ENCODE data around the gene RAB9B. TPM values are rescaled to one million over a fixed set of nuclear protein-coding genes. Genes with fewer than 3 reads are reported as not detected.

RAB9B gene
- total and polyA plus RNA-seq, 2 donors (not counting 1 experiment from before 2014, with no cell fraction given), result 0.43 to 0.44 TPM

GRCh38 chrX:103861200-103861599 lies 29.1 kb upstream of the RAB9B start:
- Histone ChIP-seq H3K27me3 (replicated peaks in 1 of 4; ENCODE audit: control extremely low read depth in 1 of 4, control insufficient read depth in 3 of 4, insufficient read depth in 4 of 4, low read length in 3 of 4) (no peaks in the 10 kb centered on the region), H3K9ac (ENCODE audit: low read length) (no peak overlapping the region), H3K4me2 (replicated peaks; ENCODE audit: low read depth, low read length, poor library complexity, severe bottlenecking) (no peak overlapping the region), H3K27ac (ENCODE audit: low read length in 2 of 2) (no peak overlapping the region), H3K79me2 (ENCODE audit: control insufficient read depth, insufficient read depth, low read length) (no peaks in the 10 kb centered on the region), H4K20me1 (ENCODE audit: control insufficient read depth, insufficient read depth, low read length, poor library complexity, severe bottlenecking) (no peaks in the 10 kb centered on the region), H3K9me3 (ENCODE audit: control extremely low read depth in 1 of 3, control insufficient read depth in 2 of 3, insufficient read depth in 1 of 3, low read length in 2 of 3) (no peaks in the 10 kb centered on the region), H2AFZ (ENCODE audit: insufficient read depth, low read depth, low read length, poor library complexity, severe bottlenecking) (no peak overlapping the region), H3K36me3 (replicated peaks in 1 of 2; ENCODE audit: control extremely low read depth in 1 of 2, control insufficient read depth in 1 of 2, extremely low read depth in 1 of 2, insufficient read depth in 2 of 2, low read length in 1 of 2) (no peaks in the 10 kb centered on the region), H3K4me3 (ENCODE audit: control extremely low read depth in 1 of 5, extremely low read depth in 1 of 5, insufficient read depth in 1 of 5, low read depth in 2 of 5, low read length in 4 of 5) (no peak overlapping the region), H3K4me1 (ENCODE audit: control insufficient read depth in 2 of 2, insufficient read depth in 2 of 2, low read length in 2 of 2) (no peaks in the 10 kb centered on the region)
- TF ChIP-seq EZH2 (IDR thresholded peaks at IDR 0.05; ENCODE audit: borderline replicate concordance, insufficient read depth, low read depth, low read length, poor library complexity, severe bottlenecking) (no peak), CTCF (IDR thresholded peaks at IDR 0.05) (no peak)
- no peak for ATAC-seq (ENCODE audit: low read depth)
- CTCF ChIA-PET, result no interaction called here
- POLR2A ChIA-PET, result no interaction called here
- no peaks in the 10 kb centered on the region for H3K4me1 Mint-ChIP-seq
- H3K27ac Mint-ChIP-seq, result no peak overlapping the region
- no peaks in the 10 kb centered on the region for H3K9me3 Mint-ChIP-seq (ENCODE audit: insufficient read depth)
- DNase-seq, result no peak
- H3K4me3 Mint-ChIP-seq, result no peak overlapping the region
- intact Hi-C loops (cut with micrococcal nuclease), result no loop called here
- H3K27me3 Mint-ChIP-seq, result no peaks in the 10 kb centered on the region

DNA sequence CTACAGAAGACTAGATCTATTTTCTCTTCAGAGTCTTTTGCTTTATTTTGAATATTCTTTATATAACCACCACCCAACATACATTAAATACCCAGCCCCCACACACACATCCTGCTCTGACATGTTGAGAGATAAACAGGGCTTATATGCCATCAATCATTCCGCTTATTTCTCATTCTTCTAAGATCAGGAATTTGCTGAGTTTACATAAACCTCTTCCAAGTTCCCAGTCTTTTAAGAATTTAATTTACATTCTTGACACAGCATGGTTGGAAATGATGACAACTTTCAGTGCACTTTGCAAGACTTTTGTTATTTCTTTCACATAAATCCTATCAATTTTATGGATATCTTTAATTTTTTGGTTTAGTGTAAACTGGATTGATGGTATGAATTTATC lies 17.5 kb upstream of the RAB9B start:
- Histone ChIP-seq H2AFZ (ENCODE audit: insufficient read depth, low read depth, low read length, poor library complexity, severe bottlenecking) (no peak overlapping the region), H3K27ac (ENCODE audit: low read length in 2 of 2) (no peak overlapping the region), H3K4me2 (replicated peaks; ENCODE audit: low read depth, low read length, poor library complexity, severe bottlenecking) (no peak overlapping the region), H4K20me1 (ENCODE audit: control insufficient read depth, insufficient read depth, low read length, poor library complexity, severe bottlenecking) (no peaks in the 10 kb centered on the region), H3K79me2 (ENCODE audit: control insufficient read depth, insufficient read depth, low read length) (no peaks in the 10 kb centered on the region), H3K9ac (ENCODE audit: low read length) (no peak overlapping the region), H3K4me1 (ENCODE audit: control insufficient read depth in 2 of 2, insufficient read depth in 2 of 2, low read length in 2 of 2) (no peaks in the 10 kb centered on the region), H3K9me3 (ENCODE audit: control extremely low read depth in 1 of 3, control insufficient read depth in 2 of 3, insufficient read depth in 1 of 3, low read length in 2 of 3) (no peaks in the 10 kb centered on the region), H3K4me3 (ENCODE audit: control extremely low read depth in 1 of 5, extremely low read depth in 1 of 5, insufficient read depth in 1 of 5, low read depth in 2 of 5, low read length in 4 of 5) (no peak overlapping the region), H3K36me3 (replicated peaks in 1 of 2; ENCODE audit: control extremely low read depth in 1 of 2, control insufficient read depth in 1 of 2, extremely low read depth in 1 of 2, insufficient read depth in 2 of 2, low read length in 1 of 2) (no peaks in the 10 kb centered on the region), H3K27me3 (replicated peaks in 1 of 4; ENCODE audit: control extremely low read depth in 1 of 4, control insufficient read depth in 3 of 4, insufficient read depth in 4 of 4, low read length in 3 of 4) (no peaks in the 10 kb centered on the region)
- Mint-ChIP-seq H3K4me1 (no peaks in the 10 kb centered on the region), H3K9me3 (ENCODE audit: insufficient read depth) (no peaks in the 10 kb centered on the region), H3K4me3 (no peak overlapping the region), H3K27ac (no peak overlapping the region), H3K27me3 (peaks cover 2% of the 10 kb centered on the region)
- POLR2A ChIA-PET, result no interaction called here
- CTCF ChIA-PET, result no interaction called here
- ATAC-seq (ENCODE audit: low read depth) (no peak), DNase-seq (no peak)
- WGBS (ENCODE audit: insufficient coverage), result no CpG with 5 or more reads among the region's 1 CpG
- TF ChIP-seq EZH2 (IDR thresholded peaks at IDR 0.05; ENCODE audit: borderline replicate concordance, insufficient read depth, low read depth, low read length, poor library complexity, severe bottlenecking) (no peak), CTCF (IDR thresholded peaks at IDR 0.05) (no peak)
- intact Hi-C loops (cut with micrococcal nuclease), result loop anchor here (5.0 kb wide), 1 partner anchor 423 kb away; no protein-coding TSS in a partner anchor

All from B cell (primary cell).